ENCODE data around the gene ZIC4.

GRCh38 chr3:147384210-147385058 lies 21.9 kb downstream of the ZIC4 start:
- TF ChIP-seq POLR2AphosphoS5 (IDR thresholded peaks at IDR 0.05) = no peak
- TF ChIP-seq, protein P1, sequence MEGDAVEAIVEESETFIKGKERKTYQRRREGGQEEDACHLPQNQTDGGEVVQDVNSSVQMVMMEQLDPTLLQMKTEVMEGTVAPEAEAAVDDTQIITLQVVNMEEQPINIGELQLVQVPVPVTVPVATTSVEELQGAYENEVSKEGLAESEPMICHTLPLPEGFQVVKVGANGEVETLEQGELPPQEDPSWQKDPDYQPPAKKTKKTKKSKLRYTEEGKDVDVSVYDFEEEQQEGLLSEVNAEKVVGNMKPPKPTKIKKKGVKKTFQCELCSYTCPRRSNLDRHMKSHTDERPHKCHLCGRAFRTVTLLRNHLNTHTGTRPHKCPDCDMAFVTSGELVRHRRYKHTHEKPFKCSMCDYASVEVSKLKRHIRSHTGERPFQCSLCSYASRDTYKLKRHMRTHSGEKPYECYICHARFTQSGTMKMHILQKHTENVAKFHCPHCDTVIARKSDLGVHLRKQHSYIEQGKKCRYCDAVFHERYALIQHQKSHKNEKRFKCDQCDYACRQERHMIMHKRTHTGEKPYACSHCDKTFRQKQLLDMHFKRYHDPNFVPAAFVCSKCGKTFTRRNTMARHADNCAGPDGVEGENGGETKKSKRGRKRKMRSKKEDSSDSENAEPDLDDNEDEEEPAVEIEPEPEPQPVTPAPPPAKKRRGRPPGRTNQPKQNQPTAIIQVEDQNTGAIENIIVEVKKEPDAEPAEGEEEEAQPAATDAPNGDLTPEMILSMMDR (IDR thresholded peaks at IDR 0.05) = no peak

Data from prostate gland (tissue), 2 donors.